GM12872 (cell line): ENCODE measurements around the gene XNDC1N.

ENCODE experiments used
- CTCF ChIP-seq: IDR thresholded peaks from 3 replicates; pipeline ENCODE4 v1.5.1; 2011; ENCODE audit warnings: low read depth, mild to moderate bottlenecking, low read length, moderate library complexity; ENCODE audit not compliant: insufficient read depth

XNDC1N gene, protein sequence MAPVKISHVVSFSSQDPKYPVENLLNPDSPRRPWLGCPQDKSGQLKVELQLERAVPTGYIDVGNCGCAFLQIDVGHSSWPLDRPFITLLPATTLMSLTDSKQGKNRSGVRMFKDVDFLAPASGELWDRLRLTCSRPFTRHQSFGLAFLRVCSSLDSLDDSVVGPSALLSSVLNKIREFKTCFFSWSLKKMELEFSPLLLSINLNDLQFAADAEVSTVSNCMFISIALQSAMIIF

DNA sequence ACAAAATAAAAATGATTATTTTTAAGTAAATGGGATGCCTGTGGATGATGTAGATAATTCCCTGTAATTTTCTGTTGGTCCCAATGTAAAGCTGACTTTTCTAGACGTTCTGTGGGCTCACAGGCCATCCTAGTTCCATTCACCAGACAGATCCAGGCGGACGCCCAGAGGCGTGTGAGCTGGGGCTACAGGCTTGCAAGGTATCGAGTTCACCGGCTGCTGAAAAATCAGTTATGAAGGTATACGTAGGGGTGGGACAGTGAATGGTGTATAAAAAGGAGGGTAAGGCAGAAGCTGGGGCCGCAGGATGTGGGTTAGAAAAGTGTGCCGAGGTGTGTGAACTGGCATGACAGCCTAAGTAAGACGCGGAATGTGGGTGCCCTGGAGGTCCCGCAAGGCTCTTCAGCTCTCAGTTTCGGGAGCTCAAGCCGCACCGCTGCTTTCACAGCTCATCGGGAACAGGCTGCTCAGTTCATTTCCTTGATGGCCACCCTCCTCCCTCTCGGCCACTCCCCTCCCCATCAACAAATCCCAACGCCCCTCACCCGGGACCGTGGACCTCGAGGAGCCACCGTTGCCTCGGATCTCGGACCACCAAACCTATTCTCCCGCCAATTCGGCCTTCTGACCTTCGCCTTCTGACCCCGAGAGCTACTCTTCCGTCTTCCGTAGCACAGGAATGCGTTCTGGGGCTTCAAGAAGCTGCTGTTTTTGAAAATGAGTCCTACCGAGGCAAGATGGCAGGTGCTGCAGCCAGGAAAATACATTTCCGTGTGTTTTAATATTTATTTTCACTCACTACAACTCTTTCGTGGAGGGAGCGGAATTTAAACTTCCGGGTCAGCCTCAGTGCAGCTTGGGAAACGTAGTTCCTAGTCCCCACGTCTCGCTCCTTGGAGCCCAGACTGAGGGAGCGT is at the start of gene XNDC1N:
Gene XNDC1N, minus strand, starts transcription at position 775 of the 917 bp plus-strand sequence. CDS start 5,241 bp downstream, outside the sequence.
- no peak for TF ChIP-seq CTCF

GRCh38 chr11:71977743-71978418 is 49.5 kb upstream of the XNDC1N start:
- TF ChIP-seq CTCF = peak; percentile 66

GRCh38 chr11:71977090-71977489 is 48.7 kb upstream of the XNDC1N start:
- no peak for TF ChIP-seq CTCF

DNA sequence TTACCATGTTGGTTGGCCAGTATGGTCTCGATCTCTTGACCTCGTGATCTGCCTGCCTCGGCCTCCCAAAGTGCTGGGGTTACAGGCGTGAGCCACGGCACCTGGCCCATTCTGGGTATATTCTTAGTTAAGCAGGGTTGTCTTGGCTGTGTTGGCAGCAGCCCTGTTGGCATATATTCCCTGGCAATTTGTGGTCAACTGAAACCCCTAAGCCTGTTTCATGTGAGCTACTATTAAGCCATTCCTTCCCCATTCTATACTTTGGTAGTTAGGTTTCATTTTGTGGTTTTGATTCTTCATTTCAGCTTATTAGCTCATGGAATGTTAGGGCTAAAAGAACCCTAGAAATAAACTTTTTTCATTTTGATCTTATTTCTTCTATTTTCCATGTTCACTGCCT is 48.2 kb upstream of the XNDC1N start:
- no peak for TF ChIP-seq CTCF

DNA sequence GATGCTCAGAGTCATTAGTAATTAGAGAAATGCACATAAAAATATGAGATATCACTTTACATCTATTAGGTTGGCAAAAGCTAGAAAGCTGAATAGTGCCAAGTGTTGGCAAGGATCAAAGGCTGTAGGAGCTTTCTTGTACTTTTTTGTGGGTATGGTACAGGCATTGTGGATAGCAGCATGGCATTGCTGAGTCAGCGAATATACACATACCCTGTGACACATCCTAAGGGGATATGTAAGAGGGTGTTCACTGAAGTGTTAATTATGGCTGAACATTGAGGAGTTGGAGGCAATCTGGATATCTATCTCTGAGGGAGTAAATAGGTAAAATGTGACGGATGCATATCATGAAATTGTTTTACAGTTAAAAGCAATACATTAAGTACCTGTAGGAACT is 43.3 kb upstream of the XNDC1N start:
- no peak for TF ChIP-seq CTCF

DNA sequence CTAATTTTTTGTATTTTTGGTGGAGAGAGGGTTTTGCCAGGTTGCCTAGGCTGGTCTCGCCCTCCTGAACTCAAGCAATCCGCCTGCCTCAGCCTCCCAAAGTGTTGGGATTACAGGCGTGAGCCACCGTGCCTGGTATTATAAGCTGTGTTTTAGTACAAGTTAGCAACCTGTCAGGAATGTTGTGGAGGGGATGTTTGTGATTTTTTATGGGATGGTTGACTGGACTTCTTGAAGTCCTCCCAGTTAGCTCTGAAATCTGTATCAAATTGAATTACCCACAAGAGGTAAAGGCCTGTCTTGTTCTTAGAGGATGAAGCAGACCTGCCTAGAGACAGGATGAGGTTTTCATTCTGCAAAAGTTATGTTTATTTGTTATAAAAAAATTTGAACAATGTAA is 36.2 kb upstream of the XNDC1N start:
- TF ChIP-seq CTCF = no peak

DNA sequence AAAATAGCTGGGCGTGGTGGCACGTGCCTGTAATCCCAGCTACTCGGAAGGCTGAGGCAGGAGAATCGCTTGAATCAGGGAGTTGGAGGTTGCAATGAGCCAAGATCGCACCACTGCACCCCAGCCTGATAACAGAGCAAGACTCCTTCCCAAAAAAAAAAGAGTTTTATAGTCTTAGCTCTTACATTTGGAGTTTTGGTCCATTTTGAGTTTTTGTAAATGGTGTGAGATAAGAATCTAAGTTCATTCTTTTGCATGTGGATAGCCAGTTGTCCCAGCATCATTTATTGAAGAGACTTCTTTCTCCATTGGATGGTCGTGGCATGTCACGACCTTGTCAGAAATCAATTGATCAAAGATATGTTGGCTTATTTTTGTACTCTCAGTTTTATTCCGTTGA is 35.1 kb upstream of the XNDC1N start:
- no peak for TF ChIP-seq CTCF
